Panc1 (cell line): ENCODE results near the gene MIR17HG. TPM values are rescaled to one million over a fixed set of nuclear protein-coding genes. Genes with fewer than 3 reads are reported as not detected.

ENCODE experiments used
- ATAC-seq: fragments of 200-7000 bp; cut with Tn5 transposase; 2 replicates; pipeline ENCODE4 v1.9.1; 2020; ENCODE audit warnings: mild to moderate bottlenecking, moderate library complexity
- BruUV-seq: library from RNA; stranded (reverse); fragments of 400-500 nt; replicated peaks from 2 replicates; lab custom pipeline; 2021; lab: Mats Ljungman, UMichigan
- CTCF ChIA-PET: fragments of 300-600 bp; sonication (Branson Sonifier 250); formaldehyde crosslinking; loops from one replicate; lab custom pipeline; 2022; ENCODE audit warnings: antibody characterized with exemption; lab: Charles Lee
- POLR2A ChIA-PET: fragments of 300-600 bp; sonication (Branson Sonifier 250); formaldehyde crosslinking; loops from one replicate; lab custom pipeline; 2022; ENCODE audit warnings: antibody characterized with exemption; lab: Charles Lee
- DNase-seq: peaks from one replicate; pipeline ENCODE4 v3.0.0-alpha.2; 2010; ENCODE audit warnings: low read depth, low spot score
- H3K27ac ChIP-seq: 2 replicates; pipeline ENCODE4 v1.5.1; 2011; ENCODE audit warnings: mild to moderate bottlenecking, low read length, inconsistent platforms
- H3K27me3 ChIP-seq: fragments of 200-500 bp; sonication (Bioruptor generic); 2 replicates; pipeline ENCODE4 v1.6.0; 2014; ENCODE audit warnings: low read length, inconsistent platforms; ENCODE audit not compliant: control insufficient read depth, insufficient read depth
- H3K36me3 ChIP-seq: fragments of 200-500 bp; sonication (Bioruptor generic); 2 replicates; pipeline ENCODE4 v1.5.1; 2014; ENCODE audit warnings: inconsistent platforms, mild to moderate bottlenecking, low read length, moderate library complexity; ENCODE audit not compliant: control insufficient read depth, insufficient read depth
- H3K4me1 ChIP-seq: 2 replicates; pipeline ENCODE4 v1.5.1; 2011; ENCODE audit warnings: inconsistent platforms, mild to moderate bottlenecking, low read length, moderate library complexity; ENCODE audit not compliant: control insufficient read depth, insufficient read depth
- H3K4me3 ChIP-seq, 2 experiments: 2 replicates each; pipeline ENCODE4 v1.5.1; 2011 to 2012; ENCODE audit warnings: low read depth in 2 of 2, low read length in 2 of 2, mild to moderate bottlenecking in 2 of 2, inconsistent platforms in 1 of 2, moderate library complexity in 1 of 2
- H3K9me3 ChIP-seq: fragments of 200-500 bp; sonication (Bioruptor generic); 2 replicates; pipeline ENCODE4 v1.5.1; 2014; ENCODE audit warnings: low read depth, mild to moderate bottlenecking, inconsistent platforms, low read length, moderate library complexity; ENCODE audit not compliant: control insufficient read depth, insufficient read depth
- CTCF ChIP-seq: fragments of 450-650 bp; IDR thresholded peaks from 2 replicates; pipeline ENCODE4 v1.5.1; 2017; ENCODE audit warnings: mild to moderate bottlenecking
- POLR2AphosphoS5 ChIP-seq: IDR thresholded peaks from 2 replicates; pipeline ENCODE4 v1.6.1; 2012; ENCODE audit warnings: mild to moderate bottlenecking, low read depth, low read length, moderate library complexity
- REST ChIP-seq, 2 experiments: IDR thresholded peaks; 2 replicates each; pipeline ENCODE4 v1.6.1; 2011 to 2012; ENCODE audit warnings: low read depth in 2 of 2, control low read depth in 1 of 2, low read length in 1 of 2, mild to moderate bottlenecking in 1 of 2, moderate library complexity in 1 of 2; ENCODE audit not compliant: insufficient read depth in 1 of 2
- SIN3A ChIP-seq: IDR thresholded peaks from 2 replicates; pipeline ENCODE4 v1.6.1; 2012; ENCODE audit warnings: low read depth, mild to moderate bottlenecking, low read length, moderate library complexity, borderline replicate concordance; ENCODE audit not compliant: insufficient read depth
- TCF7L2 ChIP-seq: IDR thresholded peaks from 2 replicates; pipeline ENCODE4 v1.6.1; 2011; ENCODE audit warnings: mild to moderate bottlenecking, low read depth, low read length, inconsistent platforms
- in situ Hi-C: cut with HindIII; loops from 2 replicates; pipeline ENCODE4 v1.10.0; 2016; ENCODE audit warnings: low sequenced_read_pairs, low pct_unique_long_range_greater_than_20kb
- intact Hi-C: fragments of 100-400 bp; cut with micrococcal nuclease; formaldehyde crosslinking; loops from one replicate; pipeline ENCODE4 v1.10.0; 2022; ENCODE audit not compliant: unreplicated experiment
- total RNA-seq: library from RNA; stranded (reverse); gene quantifications from one replicate; pipeline ENCODE4 v1.2.1, GENCODE V29; 2021; ENCODE audit not compliant: unreplicated experiment

MIR17HG gene
- total RNA-seq, 1 experiment from 2014 or later: 3.1 TPM

- ChIA-PET CTCF (no interaction called here), POLR2A (interaction anchor here (0.6 kb wide), 1 partner anchor 290 kb away, joined by 3 read pairs; no protein-coding TSS in a partner anchor)
- intact Hi-C loops (no loop called here), in situ Hi-C loops (no loop called here)
- Histone ChIP-seq H3K4me3 (no peak overlapping the region), H3K27ac (no peak overlapping the region), H3K27me3 (peaks cover 11% of the 10 kb centered on the region), H3K4me1 (no peaks in the 10 kb centered on the region), H3K9me3 (no peaks in the 10 kb centered on the region), H3K36me3 (no peaks in the 10 kb centered on the region)
- no TSS peak for BruUV-seq
- TF ChIP-seq POLR2AphosphoS5: no peak
- no peak for TF ChIP-seq TCF7L2
- no peak for TF ChIP-seq CTCF
- TF ChIP-seq REST (IDR thresholded peaks at IDR 0.05; ENCODE audit: insufficient read depth in 1 of 2, low read depth in 2 of 2, low read length in 1 of 2): no peak
- TF ChIP-seq SIN3A: no peak
- no peak for ATAC-seq
- DNase-seq: no peak
Observed at GRCh38 chr13:91400063-91400399, 52.5 kb downstream of the MIR17HG start.

GRCh38 chr13:91400671-91401070 is 53.2 kb downstream of the MIR17HG start:
- Histone ChIP-seq H3K4me3 (no peak overlapping the region), H3K36me3 (no peaks in the 10 kb centered on the region), H3K9me3 (no peaks in the 10 kb centered on the region), H3K27ac (no peak overlapping the region), H3K27me3 (peaks cover 11% of the 10 kb centered on the region), H3K4me1 (no peaks in the 10 kb centered on the region)
- in situ Hi-C loops (no loop called here), intact Hi-C loops (no loop called here)
- TF ChIP-seq CTCF (no peak), SIN3A (no peak), POLR2AphosphoS5 (no peak), TCF7L2 (no peak)
- POLR2A ChIA-PET: no interaction called here
- CTCF ChIA-PET: no interaction called here
- no peak for DNase-seq
- no peak for ATAC-seq
- no TSS peak for BruUV-seq
